NCI-H2227 (cell line): ENCODE data around the gene SASH3.

Experiments used
- DNase-seq: peaks from one replicate; lab custom pipeline; 2025; ENCODE audit not compliant: unreplicated experiment; lab: John Stamatoyannopoulos, UW

Gene SASH3

GRCh38 chrX:129808158-129808828, 28.5 kb downstream of the SASH3 start:
- no peak for DNase-seq

DNA sequence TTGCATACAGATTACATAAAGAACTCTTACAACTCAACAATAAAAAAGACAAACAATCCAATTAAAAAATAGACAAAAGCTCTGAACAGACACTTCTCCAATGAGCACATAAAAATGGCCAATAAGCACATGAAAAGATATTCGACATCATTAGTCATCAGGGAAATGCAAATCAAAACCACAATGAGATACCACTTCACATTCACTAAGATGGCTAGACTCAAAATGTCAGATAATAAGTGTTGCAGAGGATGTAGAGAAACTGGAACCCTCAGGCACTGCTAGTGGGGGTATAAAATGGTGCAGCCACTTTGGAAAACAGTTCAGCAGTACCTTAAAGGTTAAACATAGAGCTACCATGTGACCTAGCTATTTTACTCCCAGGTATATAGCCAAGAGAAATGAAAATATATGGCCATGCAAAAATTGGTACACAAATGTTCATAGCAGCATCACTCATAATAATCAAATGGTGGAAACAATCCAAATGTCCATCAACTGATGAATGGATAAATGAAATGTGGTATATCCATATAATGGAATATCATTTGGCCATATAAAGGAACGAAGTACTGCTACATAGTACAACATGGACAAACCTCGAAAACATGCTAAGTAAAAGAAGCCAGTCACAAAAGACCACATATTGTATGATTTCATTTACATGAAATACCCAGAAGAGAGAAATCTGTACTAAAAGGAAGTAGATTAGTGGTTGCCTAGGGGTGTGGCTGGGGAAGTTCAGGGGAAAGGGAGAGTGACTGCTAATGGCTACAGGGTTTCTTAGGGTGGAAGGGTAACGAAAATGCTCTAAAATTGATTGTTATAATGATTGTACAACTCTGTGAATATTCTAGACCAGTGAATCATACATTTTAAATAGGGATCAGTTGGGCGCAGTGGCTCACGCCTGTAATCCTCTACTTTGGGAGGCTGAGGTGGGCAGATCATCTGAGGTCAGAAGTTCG, 29.4 kb downstream of the SASH3 start:
- no peak for DNase-seq

GRCh38 chrX:129813662-129814368, 34.1 kb downstream of the SASH3 start:
- DNase-seq = no peak

DNA sequence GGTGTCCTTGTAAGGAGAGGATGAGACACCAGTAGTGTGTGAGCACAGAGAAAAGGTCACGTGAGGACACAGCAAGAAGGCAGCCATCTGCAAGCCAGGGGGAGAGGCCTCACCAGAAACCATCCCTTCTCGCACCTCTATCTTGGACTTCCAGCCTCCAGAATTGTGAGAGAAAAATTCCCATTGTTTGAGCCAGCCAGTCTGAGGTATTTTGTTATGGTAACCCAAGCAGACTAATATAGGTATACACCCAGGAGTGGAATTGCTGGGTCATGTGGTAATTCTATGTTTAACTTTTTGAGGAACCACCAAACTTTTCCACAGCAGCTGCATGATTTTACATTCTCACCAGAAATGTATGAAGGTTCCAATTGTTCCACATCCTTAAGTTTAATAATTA, 38.4 kb downstream of the SASH3 start:
- DNase-seq = no peak

DNA sequence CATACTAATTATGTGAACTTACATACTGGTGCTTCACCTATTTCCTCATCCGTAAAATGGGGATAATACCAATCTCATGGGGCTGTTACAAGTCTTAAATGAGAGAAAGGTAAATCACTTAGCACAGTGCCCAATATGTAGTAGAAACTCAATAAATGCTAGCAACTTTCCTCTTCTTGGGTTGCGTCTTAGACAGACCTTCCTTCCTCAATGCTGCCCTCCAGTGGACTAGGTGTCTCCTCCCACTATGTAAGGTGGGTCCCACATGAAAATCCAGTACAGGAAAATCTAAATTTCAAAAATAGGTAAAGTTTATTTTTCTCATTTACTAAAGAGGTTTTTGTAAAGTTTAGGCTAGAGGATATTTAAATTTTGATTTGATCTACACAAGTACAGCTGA, 43.4 kb downstream of the SASH3 start:
- DNase-seq = peak; percentile 47

GRCh38 chrX:129823522-129823921, 43.8 kb downstream of the SASH3 start:
- no peak for DNase-seq

DNA sequence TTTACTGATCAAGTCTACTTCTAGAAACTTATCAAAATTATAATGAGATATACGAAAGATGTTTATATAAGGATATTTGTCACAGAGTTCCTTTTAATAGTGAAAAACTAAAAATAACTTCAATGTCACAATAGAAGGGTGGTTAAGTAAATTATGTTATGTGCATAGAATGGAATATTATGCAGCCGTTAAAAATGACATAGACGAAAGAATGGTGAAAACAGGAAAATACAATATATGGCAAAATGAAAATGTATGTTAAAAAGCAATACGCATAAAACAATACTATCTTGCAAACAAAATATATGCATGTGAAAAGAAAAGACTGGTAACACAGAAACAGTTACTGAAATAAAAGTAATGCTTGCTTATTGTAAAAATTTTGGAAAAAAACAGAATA, 44.9 kb downstream of the SASH3 start:
- no peak for DNase-seq

GRCh38 chrX:129825746-129826505, 46.2 kb downstream of the SASH3 start:
- DNase-seq = no peak

- no peak for DNase-seq
These were observed 50.7 kb downstream of the SASH3 start for GRCh38 chrX:129830494-129830893.

DNA sequence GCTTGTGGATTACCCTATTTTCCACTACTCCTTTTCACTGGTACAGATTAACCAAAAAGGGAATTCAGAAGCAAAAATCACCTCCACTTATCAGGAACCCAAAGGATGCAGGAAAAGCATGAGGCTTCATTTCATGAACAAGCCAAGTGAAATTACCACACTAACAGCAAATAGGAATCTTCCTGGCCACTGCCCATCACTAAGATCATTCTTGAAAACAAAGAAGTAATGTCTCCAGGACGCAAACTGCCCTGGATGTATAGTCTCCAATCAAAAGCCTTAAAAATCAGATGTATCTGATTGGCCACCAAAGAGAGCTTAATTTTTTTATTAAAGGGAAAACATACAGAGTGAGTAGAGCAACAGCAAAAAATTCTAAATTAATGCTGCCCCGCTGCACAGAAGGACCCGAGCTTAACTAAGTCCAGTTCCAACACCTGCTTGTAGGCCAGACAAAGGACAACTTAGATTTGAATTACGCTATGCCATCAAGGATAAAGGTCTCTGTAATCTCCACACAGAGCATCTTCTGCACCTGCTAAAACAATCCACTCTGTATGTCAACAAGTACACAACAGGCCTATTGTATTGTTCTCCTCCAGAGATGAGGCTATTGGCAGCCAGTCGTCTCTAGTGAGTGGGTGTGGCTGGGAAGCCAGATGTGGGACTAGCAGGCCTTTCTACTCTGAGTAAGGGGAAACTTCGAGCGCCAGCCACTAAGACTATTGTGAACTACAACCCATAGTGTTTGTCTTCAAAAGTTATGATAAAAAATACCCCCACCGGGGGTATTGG, 51.5 kb downstream of the SASH3 start:
- DNase-seq = no peak

DNA sequence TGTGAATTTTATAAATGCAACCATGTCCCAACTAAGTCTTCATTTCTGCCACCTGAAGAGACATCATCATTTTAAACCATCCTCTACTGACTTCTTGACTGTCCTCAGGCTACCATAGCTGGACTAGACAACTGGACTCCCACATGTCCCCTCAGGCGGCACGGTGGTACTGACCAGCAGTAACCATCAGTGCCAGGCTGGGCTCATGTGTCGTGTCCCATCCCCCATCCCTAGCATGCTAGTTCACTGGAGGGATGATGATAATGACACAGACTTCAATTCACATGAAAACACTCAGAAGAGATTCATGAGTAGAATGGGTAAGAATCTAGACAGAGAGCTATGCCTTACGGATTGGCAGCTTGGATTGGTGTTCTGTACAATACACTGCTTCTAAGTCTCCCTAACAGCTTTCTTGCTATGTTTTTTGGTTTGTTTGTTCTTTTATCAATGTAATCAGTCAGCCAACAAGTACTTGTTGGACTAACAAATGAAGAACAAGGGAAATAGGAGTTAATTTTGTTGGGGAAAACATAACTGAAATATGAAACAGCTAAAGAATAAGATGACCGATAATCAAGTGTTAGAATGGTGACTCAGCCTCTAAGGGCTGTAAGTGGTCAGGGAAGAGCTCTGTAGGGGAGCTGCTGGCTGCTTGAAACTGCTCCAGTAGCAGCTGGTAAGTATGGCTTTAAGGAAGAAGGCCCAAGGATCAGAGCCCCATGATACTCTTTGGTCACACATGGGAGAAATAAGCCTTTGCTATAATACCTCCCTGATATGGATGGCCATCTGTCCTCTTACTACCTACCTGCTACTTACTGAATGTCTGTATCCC, 53.6 kb downstream of the SASH3 start:
- DNase-seq = peak; percentile 31

DNA sequence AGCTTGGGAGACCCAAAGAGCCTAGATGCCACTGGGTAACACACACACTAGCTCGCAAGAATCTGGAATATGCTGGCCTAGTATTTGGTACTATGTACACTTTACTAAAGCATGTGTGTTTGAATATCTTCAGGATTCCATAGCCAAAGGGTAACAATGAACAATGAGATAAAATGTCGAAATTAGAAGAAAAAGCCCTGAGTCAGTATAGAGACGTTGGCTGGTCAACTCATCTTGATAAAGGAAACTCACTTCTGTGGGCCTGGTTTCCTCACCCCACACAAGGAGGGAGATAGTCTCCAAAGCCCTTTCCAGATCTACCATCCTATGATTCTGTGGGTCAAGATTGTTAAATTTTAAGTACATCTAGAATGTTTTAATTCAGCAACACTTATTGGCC, 57.1 kb downstream of the SASH3 start:
- no peak for DNase-seq

GRCh38 chrX:129840344-129840743, 60.6 kb downstream of the SASH3 start:
- no peak for DNase-seq

- DNase-seq = no peak
These were observed 62.9 kb downstream of the SASH3 start for GRCh38 chrX:129842510-129843208.

GRCh38 chrX:129843209-129843458, 63.4 kb downstream of the SASH3 start:
- DNase-seq = no peak

DNA sequence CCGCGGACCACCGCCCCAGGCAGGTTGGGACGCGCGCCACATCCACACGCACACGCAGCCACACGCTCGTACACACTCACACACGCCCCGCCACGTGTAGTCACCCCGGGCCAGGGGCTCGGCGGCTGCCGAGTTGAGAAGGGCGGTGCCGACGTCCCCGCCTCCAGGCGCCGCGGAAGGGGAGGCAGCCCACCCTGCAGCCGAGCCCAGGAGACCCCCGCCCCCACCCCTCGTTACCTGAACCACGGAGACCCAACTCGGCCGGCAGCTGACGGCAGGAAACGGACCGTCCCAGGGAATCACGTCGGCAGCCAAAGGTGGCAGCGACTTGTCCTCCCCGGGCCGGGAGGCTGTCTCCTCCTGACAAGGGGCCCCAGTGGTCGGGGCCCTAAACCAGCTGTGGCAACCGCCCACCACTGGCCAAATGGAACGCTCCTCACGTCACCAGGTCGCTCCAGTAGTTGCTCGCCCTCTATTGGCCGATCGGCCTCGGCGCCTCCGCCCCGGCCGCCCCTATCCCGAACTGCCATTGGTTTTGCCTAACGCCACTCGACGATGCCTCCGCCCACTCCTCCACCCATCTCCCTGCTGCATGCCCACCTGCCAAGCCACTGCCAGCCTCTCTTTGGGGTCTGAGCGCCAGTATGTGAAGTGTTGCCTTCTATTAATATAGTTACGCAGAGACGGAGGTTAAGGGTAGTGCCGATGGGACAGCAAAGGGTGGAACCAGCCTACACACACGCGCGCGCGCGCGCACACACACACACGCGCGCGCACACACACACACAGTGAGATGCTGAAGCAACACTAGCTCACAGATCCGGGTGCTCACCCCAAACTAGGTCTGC, 63.9 kb downstream of the SASH3 start, which contains the start of gene ZDHHC9:
TSS of gene ZDHHC9 (minus strand) at position 428 of the 848 bp plus-strand sequence. CDS start 1,941 bp downstream, outside the sequence.
- DNase-seq = peak; percentile 97
